ENCODE measurements around the gene EFR3B. TPM values are rescaled to one million over a fixed set of nuclear protein-coding genes. Genes with fewer than 3 reads are reported as not detected.

The EFR3B gene
- total RNA-seq, 1 donor = under 0.01 TPM

DNA sequence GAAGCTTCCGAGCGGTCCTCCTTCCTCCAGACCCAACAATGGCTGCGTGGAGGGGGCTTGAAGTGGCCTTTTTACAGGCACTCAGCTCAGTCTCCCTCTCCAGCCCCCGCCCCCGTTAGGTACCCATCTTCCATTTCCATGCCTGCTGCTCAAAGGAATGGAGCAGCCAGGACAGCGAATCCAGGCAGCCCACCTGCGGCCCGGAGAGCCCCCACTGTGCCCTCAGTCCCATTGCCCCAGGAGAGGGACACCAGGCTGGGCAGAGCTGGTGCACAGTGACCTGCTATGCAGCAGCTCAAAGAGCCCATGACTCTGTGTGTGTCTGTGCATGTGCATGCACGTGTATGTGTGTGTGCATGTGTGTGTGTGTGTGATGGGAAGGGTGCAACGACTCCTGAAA, 137.1 kb downstream of the EFR3B start:
- H3K9me3 ChIP-seq (ENCODE audit: low read depth, low read length) = no peaks in the 10 kb centered on the region
- no peaks in the 10 kb centered on the region for H3K4me1 ChIP-seq (ENCODE audit: insufficient read depth, low read length)
- no peaks in the 10 kb centered on the region for H3K27me3 ChIP-seq (ENCODE audit: insufficient read depth, low read length)
- H3K4me3 ChIP-seq (ENCODE audit: low read length) = no peak overlapping the region

DNA sequence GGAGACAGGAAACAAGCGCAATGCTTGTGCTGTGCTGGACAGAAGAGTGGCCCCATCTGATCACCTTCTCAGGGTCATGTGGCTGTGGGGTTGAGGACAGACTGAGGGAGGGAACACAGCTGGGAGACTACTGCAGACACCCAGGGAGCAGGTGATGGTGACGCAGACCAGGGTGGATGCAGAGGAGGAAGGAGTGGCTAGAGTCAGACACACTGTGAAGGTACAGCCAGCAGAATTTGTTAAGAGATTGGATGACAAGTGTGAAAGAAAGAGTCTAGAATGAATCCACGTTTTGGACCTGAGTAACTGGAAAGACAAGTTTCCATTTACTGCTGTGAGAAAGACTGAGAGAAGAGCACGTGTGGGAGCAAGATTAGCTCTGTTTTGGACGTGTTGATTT, 142.4 kb downstream of the EFR3B start:
- Histone ChIP-seq H3K27me3 (ENCODE audit: insufficient read depth, low read length) (no peaks in the 10 kb centered on the region), H3K4me1 (ENCODE audit: insufficient read depth, low read length) (no peaks in the 10 kb centered on the region), H3K4me3 (ENCODE audit: low read length) (no peak overlapping the region), H3K9me3 (ENCODE audit: low read depth, low read length) (no peaks in the 10 kb centered on the region)

- no peaks in the 10 kb centered on the region for H3K9me3 ChIP-seq (ENCODE audit: low read depth, low read length)
- H3K4me1 ChIP-seq (ENCODE audit: insufficient read depth, low read length) = no peaks in the 10 kb centered on the region
- H3K4me3 ChIP-seq (ENCODE audit: low read length) = no peak overlapping the region
- no peaks in the 10 kb centered on the region for H3K27me3 ChIP-seq (ENCODE audit: insufficient read depth, low read length)
These were observed 146.0 kb downstream of the EFR3B start for GRCh38 chr2:25187729-25188350.

DNA sequence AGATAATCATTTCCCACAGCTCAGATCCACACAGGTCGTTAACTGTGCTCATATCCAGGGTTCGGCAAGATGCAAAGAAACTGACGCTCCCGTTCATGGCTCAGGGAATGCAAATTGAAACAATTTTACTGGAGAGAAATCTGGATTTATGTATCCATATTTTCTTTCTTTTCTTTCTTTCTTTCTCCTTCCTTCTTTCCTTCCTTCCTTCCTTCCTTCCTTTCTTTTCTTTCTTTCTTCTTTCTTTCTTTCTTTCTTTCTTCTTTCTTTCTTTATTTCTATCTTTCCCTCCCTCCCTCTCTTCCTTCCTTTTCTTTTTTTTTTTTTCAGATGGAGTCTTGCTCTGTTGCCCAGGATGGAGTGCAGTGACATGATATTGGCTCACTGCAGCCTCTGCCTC, 146.5 kb downstream of the EFR3B start:
- Histone ChIP-seq H3K4me3 (ENCODE audit: low read length) (no peak overlapping the region), H3K4me1 (ENCODE audit: insufficient read depth, low read length) (no peaks in the 10 kb centered on the region), H3K9me3 (ENCODE audit: low read depth, low read length) (no peaks in the 10 kb centered on the region), H3K27me3 (ENCODE audit: insufficient read depth, low read length) (no peaks in the 10 kb centered on the region)

DNA sequence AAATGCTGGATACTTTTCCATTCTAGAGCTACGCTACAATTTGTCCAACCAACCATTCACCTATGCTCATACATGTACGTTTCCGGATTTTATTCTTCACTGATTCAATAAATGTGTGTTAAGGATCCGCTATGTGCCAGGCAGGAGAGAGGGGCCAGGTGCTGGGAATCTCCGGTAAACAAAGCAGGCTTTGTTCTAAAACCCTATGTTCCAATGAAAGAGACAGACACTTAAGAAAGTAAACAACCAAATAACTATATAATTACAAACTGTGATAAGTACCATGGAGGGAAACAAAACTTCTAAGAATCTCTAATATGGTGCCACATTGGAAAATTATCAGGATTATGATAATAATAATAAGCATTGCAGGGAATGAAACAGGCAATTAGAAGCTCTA, 148.7 kb downstream of the EFR3B start:
- H3K27me3 ChIP-seq (ENCODE audit: insufficient read depth, low read length) = no peaks in the 10 kb centered on the region
- H3K9me3 ChIP-seq (ENCODE audit: low read depth, low read length) = no peaks in the 10 kb centered on the region
- no peak overlapping the region for H3K4me3 ChIP-seq (ENCODE audit: low read length)
- no peaks in the 10 kb centered on the region for H3K4me1 ChIP-seq (ENCODE audit: insufficient read depth, low read length)

- Histone ChIP-seq H3K4me1 (ENCODE audit: insufficient read depth, low read length) (no peaks in the 10 kb centered on the region), H3K4me3 (ENCODE audit: low read length) (no peak overlapping the region), H3K9me3 (ENCODE audit: low read depth, low read length) (no peaks in the 10 kb centered on the region), H3K27me3 (ENCODE audit: insufficient read depth, low read length) (no peaks in the 10 kb centered on the region)
These were observed 152.8 kb downstream of the EFR3B start for GRCh38 chr2:25194576-25195122.

DNA sequence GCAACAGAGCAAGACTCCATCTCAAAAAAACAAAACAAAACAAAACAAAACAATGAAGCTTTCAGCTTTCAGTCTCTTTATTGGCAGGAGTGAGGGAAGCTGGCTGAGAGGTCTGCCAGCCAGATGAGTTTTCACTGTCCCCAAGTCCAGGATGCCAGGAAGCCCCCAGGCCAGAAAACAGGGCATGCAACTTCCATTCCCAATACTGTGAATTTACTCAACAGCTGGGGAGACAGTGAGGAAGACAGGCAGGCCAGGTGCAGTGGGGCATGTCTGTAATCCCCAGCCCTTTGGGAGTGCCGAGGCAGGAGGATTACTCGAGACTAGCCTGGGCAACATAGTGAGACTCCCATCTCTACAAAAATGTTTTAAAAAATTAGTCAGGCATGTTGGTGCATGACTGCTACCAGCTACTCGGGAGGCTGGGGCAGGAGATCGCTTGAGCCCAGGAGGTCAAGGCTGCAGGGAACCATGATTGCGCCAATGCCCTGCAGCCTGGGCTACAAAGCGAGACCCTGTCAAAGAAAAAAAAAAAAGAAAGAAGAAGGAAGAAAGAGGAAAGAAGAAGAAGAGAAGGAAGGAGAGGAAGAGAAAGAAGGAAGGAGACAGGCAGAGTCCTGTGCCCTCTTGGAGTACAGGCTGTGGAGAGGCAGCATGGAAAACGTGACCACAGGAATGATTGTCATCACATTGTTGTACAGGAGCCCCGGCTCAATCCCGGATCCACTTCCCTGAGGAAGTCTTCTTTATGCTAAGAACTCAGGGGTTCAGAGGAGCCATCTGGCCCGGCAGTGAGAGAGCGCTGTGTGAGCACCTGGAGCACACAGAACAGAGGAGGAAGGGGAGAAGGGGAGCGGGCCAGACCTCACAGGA, 155.7 kb downstream of the EFR3B start:
- Histone ChIP-seq H3K4me3 (ENCODE audit: low read length) (no peak overlapping the region), H3K9me3 (ENCODE audit: low read depth, low read length) (no peaks in the 10 kb centered on the region), H3K4me1 (ENCODE audit: insufficient read depth, low read length) (peaks cover 5% of the 10 kb centered on the region), H3K27me3 (ENCODE audit: insufficient read depth, low read length) (no peaks in the 10 kb centered on the region)

DNA sequence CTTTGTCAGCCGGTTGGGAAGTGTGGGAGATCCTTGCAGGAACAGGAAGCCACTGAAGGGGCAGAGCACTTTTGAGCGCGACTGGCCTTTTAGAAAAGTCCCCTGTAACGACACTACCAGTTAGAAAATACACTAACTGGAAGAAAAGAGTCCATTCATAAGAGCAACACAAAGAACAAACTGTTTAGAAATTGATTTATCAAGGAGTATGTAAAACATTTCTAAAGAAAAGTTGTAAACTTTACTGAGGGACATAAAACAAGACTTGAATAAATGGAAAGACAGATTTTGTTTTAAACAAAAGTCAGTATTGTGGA, 156.3 kb downstream of the EFR3B start:
- Histone ChIP-seq H3K27me3 (ENCODE audit: insufficient read depth, low read length) (no peaks in the 10 kb centered on the region), H3K9me3 (ENCODE audit: low read depth, low read length) (no peaks in the 10 kb centered on the region), H3K4me1 (ENCODE audit: insufficient read depth, low read length) (peaks cover 8% of the 10 kb centered on the region), H3K4me3 (ENCODE audit: low read length) (no peak overlapping the region)

DNA sequence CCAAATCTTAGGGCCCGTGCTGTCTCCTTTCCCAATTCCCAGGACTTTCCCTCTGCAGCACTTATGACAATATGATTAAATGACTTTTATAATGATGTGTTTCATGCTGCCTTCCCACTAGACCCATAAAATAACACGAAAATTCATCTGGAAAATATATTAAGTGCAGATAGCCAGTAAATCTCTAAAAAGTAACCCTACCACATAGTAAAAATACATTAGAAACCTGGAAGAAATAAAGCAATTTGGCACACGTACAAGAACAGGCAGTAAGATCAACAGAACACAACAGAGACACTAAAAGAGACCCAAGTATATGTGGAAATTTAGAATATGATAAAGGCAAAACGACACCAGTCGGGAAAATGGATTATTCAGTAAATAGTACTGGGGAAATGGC, 156.7 kb downstream of the EFR3B start:
- Histone ChIP-seq H3K9me3 (ENCODE audit: low read depth, low read length) (no peaks in the 10 kb centered on the region), H3K4me3 (ENCODE audit: low read length) (no peak overlapping the region), H3K27me3 (ENCODE audit: insufficient read depth, low read length) (no peaks in the 10 kb centered on the region), H3K4me1 (ENCODE audit: insufficient read depth, low read length) (peaks cover 8% of the 10 kb centered on the region)

DNA sequence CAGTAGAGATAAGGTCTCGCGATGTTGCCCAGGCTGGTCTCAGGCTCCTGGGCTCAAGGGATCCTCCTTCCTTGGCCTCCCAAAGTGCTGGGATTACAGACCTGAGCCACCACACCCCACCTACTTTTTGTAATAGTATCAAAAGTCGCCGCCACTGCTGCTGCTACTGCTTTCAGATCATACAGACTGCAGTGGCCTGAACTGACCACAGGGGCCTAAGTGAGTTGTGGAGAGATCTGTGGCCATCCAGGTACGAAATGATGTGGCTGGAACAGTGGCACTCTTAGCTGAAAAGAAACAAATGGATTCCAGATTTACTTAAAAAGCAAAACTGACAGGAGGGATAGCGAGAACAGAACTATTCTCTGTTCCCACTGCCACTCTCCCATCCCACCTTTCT, 159.4 kb downstream of the EFR3B start:
- Histone ChIP-seq H3K4me3 (ENCODE audit: low read length) (no peak overlapping the region), H3K4me1 (ENCODE audit: insufficient read depth, low read length) (peaks cover 16% of the 10 kb centered on the region), H3K9me3 (ENCODE audit: low read depth, low read length) (no peaks in the 10 kb centered on the region), H3K27me3 (ENCODE audit: insufficient read depth, low read length) (no peaks in the 10 kb centered on the region)

- no peaks in the 10 kb centered on the region for H3K27me3 ChIP-seq (ENCODE audit: insufficient read depth, low read length)
These were observed 159.9 kb downstream of the EFR3B start for GRCh38 chr2:25201794-25202193.

GRCh38 chr2:25202275-25202674, 160.4 kb downstream of the EFR3B start:
- no peaks in the 10 kb centered on the region for H3K9me3 ChIP-seq (ENCODE audit: low read depth, low read length)

More at GRCh38 chr2:25201794-25202193, 159.9 kb downstream of the EFR3B start:
- H3K4me3 ChIP-seq (ENCODE audit: low read length) = no peak overlapping the region
- peaks cover 21% of the 10 kb centered on the region for H3K4me1 ChIP-seq (ENCODE audit: insufficient read depth, low read length)
- H3K9me3 ChIP-seq (ENCODE audit: low read depth, low read length) = no peaks in the 10 kb centered on the region

GRCh38 chr2:25204190-25204838, 162.4 kb downstream of the EFR3B start:
- Histone ChIP-seq H3K27me3 (ENCODE audit: insufficient read depth, low read length) (no peaks in the 10 kb centered on the region), H3K4me1 (ENCODE audit: insufficient read depth, low read length) (peaks cover 31% of the 10 kb centered on the region), H3K4me3 (ENCODE audit: low read length) (peak overlapping the region; percentile 18), H3K9me3 (ENCODE audit: low read depth, low read length) (no peaks in the 10 kb centered on the region)

More at GRCh38 chr2:25202275-25202674, 160.4 kb downstream of the EFR3B start:
- Histone ChIP-seq H3K27me3 (ENCODE audit: insufficient read depth, low read length) (no peaks in the 10 kb centered on the region), H3K4me1 (ENCODE audit: insufficient read depth, low read length) (peaks cover 26% of the 10 kb centered on the region), H3K4me3 (ENCODE audit: low read length) (no peak overlapping the region)

- Histone ChIP-seq H3K9me3 (ENCODE audit: low read depth, low read length) (no peaks in the 10 kb centered on the region), H3K27me3 (ENCODE audit: insufficient read depth, low read length) (no peaks in the 10 kb centered on the region), H3K4me3 (ENCODE audit: low read length) (no peak overlapping the region), H3K4me1 (ENCODE audit: insufficient read depth, low read length) (peaks cover 41% of the 10 kb centered on the region)
These were observed 165.2 kb downstream of the EFR3B start for GRCh38 chr2:25207078-25207545.

All from mononuclear cell (primary cell).